Left renal cortex interstitium (tissue), 4 donors: Measurements from ENCODE around the gene PCYT1B. TPM values are rescaled to one million over a fixed set of nuclear protein-coding genes. Genes with fewer than 3 reads are reported as not detected.

Source experiments
- DNase-seq, 4 donors: peaks; one replicate each; pipeline ENCODE4 v3.0.0-alpha.2; 2013; ENCODE audit warnings: low read depth in 4 of 4, low spot score in 2 of 4, missing footprints in 1 of 4
- polyA plus RNA-seq, 4 donors: library from polyadenylated mRNA; unstranded; fragments of 120-200 nt; gene quantifications; one replicate each; pipeline ENCODE4 v1.2.1, GENCODE V29; 2013; ENCODE audit not compliant: insufficient read length in 4 of 4

PCYT1B gene
- polyA plus RNA-seq, 4 donors, result 2.2 to 3.5 (median 2.9) TPM

DNA sequence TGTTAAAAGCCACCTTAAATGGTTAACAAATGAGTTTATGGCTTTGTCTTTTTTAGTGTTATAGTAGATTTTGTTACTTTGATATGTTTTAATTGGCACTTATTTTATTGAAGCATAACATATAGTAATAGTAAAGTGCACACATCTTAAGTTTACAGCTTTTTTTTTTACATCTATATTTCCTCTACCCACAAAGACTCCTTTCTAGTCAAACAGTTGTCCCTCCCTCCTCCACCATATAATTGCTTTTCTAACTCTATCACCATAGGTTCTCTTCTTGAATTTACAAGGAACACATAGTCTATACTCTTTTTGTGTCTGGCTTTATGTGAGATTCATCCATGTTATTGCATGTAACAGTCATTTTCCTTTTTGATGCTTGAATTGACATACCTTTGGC lies 110.6 kb downstream of the PCYT1B start:
- no peak for DNase-seq

GRCh38 chrX:24528605-24529004 lies 118.5 kb downstream of the PCYT1B start:
- DNase-seq, result no peak

DNA sequence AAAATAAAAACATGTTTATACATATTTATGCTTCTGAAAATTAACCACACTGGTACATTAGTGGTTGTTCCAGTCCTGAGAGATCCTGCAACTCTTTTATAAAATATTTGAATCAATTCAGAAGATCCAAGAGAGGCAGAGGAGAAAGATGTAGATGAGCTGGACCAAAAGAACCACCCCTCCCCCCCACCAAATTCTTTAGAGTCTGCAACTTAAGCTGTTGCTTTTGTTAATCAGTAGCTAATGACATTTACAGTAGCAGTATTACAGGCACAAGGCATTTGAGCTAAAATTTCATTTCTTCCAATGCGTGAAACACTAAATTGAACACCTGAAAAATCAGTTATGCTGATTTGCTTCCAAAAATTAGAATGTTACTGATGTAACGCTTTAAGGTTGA lies 120.5 kb downstream of the PCYT1B start:
- DNase-seq, result no peak

DNA sequence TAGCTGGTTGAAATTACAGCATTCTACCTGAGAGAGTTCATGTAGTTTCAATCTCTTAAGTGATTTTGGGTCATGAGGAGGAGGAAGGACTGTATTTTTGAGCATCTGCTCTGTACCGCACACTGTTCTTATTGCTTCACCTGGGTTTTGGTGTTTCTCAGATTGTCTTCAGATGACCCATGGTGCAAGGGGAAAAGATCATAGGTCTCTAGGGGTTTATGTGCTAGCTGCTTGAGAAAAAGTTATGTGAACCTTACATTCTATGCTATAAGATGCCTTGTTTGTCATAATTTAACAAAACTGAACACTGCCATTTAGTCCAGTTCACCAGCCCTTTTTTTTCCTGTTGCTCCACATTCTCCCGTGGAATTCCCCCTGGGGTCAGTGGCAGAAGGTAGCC lies 121.7 kb downstream of the PCYT1B start:
- DNase-seq, result no peak

DNA sequence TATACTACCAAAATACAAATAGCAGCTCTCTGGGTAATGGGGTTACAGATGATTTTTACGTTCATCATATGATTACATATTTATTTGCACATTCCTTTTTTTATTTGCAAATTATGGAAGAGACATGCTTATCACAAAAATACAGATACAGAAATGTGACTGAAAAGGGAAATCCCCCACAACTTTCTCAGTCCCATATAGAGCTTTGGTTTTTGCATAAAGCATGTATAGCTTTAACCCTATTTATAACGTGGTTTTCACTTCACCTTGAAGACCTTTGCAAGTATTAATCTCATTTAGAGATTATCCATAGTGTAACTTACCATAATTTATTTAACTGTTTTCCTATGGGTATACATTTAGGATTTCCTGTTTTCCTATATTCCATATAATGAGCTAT lies 126.7 kb downstream of the PCYT1B start:
- DNase-seq, result no peak

GRCh38 chrX:24515447-24515846 lies 131.7 kb downstream of the PCYT1B start:
- no peak for DNase-seq

GRCh38 chrX:24513416-24513815 lies 133.7 kb downstream of the PCYT1B start:
- DNase-seq, result no peak

- no peak for DNase-seq
These were observed 138.8 kb downstream of the PCYT1B start for GRCh38 chrX:24508375-24508774.

Other genes starting within 250 kb of the PCYT1B start
- 10 to 100 TPM in 1 of 4 donors, 1 to 10 TPM in 3; 7.5 to 11.4 (median 8.8) TPM for gene PDK3, start 182.1 kb downstream of the PCYT1B start, polyA plus RNA-seq
- 10 to 100 TPM; 15.8 to 18.4 (median 16.7) TPM for gene POLA1, start 46.6 kb upstream of the PCYT1B start, polyA plus RNA-seq